Measurements from ENCODE around the gene COIL. TPM values are rescaled to one million over a fixed set of nuclear protein-coding genes. Genes with fewer than 3 reads are reported as not detected.
A peak's percentile ranks its signal among the peaks of the same experiment; 100 is the strongest.

The COIL gene
- total and polyA plus RNA-seq, 9 of the 15 experiments (the other 6 are each of a cell fraction or from before 2014, with no cell fraction given) = 23.9 to 41.3 (median 28.7) TPM

DNA sequence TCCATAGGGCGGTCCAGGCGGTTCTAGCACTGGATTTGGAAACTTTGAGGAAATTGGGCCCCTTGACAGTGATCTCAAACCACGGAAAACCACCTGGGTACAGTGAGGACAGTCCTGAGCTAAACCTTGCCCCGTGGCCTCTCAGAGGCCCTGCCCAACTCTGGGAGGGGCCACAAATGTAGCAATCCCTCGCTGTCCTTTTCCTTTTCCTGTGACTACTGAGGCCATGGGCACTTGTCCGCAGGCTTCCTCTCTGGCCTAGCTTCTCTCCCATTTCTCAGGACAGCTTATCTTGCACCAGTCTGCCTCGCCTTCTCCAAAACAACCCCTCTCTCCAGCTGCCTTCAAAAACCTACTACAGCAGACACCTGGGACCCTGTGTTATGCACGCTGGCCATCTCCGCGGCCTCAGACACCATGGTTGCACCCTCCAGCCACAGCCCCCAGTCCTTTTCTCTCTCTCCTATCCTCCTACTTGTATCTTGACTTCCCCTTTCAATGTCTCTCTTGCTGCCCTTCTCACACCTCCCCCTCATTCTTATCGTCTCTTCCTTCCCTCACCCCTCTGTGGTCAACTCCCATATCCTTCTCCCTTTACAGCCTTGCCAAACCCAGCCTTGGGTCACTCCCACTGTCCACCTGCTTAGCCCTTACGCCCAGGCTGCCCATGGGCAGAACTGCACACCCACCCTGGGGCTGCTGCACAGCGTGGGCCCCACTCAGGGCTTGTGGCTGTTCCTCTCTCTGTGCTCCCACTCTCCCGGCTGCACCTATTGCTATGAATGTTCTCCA lies 24.7 kb upstream of the COIL start (continued):
- TF ChIP-seq, protein P1, sequence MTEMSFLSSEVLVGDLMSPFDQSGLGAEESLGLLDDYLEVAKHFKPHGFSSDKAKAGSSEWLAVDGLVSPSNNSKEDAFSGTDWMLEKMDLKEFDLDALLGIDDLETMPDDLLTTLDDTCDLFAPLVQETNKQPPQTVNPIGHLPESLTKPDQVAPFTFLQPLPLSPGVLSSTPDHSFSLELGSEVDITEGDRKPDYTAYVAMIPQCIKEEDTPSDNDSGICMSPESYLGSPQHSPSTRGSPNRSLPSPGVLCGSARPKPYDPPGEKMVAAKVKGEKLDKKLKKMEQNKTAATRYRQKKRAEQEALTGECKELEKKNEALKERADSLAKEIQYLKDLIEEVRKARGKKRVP (CRISPR knock-in tag; IDR thresholded peaks at IDR 0.05) = no peak
- TF ChIP-seq NR4A1 (CRISPR knock-in tag; IDR thresholded peaks at IDR 0.05) (no peak), NR4A1 (tag; IDR thresholded peaks at IDR 0.05) (peak; percentile 84), SAP30 (IDR thresholded peaks at IDR 0.05; ENCODE audit: borderline replicate concordance, insufficient read depth, low read depth, low read length, poor library complexity, severe bottlenecking) (no peak), RNF2 (IDR thresholded peaks at IDR 0.05) (peak; percentile 95), SMARCA5 (IDR thresholded peaks at IDR 0.05) (peak; percentile 77; the same call in 1 of the 2 replicates), ZFP1 (CRISPR knock-in tag; IDR thresholded peaks at IDR 0.05) (no peak), POLR2AphosphoS5 (IDR thresholded peaks at IDR 0.05; ENCODE audit: control insufficient read depth, insufficient read depth, low read depth, low read length) (peak; percentile 42; the same call in 1 of the 2 replicates), MEIS2 (IDR thresholded peaks at IDR 0.05; ENCODE audit: partially characterized antibody) (no peak), CBFB (CRISPR knock-in tag; IDR thresholded peaks at IDR 0.05) (peak; percentile 93), BRD9 (IDR thresholded peaks at IDR 0.05; ENCODE audit: low read depth, partially characterized antibody) (peak; percentile 66), FOXA3 (CRISPR knock-in tag; conservative IDR thresholded peaks at IDR 0.05 in 1 of 2, IDR thresholded peaks at IDR 0.05 in 1 of 2) (no peak)
- TF ChIP-seq, protein P2, sequence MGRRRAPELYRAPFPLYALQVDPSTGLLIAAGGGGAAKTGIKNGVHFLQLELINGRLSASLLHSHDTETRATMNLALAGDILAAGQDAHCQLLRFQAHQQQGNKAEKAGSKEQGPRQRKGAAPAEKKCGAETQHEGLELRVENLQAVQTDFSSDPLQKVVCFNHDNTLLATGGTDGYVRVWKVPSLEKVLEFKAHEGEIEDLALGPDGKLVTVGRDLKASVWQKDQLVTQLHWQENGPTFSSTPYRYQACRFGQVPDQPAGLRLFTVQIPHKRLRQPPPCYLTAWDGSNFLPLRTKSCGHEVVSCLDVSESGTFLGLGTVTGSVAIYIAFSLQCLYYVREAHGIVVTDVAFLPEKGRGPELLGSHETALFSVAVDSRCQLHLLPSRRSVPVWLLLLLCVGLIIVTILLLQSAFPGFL (CRISPR knock-in tag; IDR thresholded peaks at IDR 0.05) = no peak
- TF ChIP-seq, protein P3, sequence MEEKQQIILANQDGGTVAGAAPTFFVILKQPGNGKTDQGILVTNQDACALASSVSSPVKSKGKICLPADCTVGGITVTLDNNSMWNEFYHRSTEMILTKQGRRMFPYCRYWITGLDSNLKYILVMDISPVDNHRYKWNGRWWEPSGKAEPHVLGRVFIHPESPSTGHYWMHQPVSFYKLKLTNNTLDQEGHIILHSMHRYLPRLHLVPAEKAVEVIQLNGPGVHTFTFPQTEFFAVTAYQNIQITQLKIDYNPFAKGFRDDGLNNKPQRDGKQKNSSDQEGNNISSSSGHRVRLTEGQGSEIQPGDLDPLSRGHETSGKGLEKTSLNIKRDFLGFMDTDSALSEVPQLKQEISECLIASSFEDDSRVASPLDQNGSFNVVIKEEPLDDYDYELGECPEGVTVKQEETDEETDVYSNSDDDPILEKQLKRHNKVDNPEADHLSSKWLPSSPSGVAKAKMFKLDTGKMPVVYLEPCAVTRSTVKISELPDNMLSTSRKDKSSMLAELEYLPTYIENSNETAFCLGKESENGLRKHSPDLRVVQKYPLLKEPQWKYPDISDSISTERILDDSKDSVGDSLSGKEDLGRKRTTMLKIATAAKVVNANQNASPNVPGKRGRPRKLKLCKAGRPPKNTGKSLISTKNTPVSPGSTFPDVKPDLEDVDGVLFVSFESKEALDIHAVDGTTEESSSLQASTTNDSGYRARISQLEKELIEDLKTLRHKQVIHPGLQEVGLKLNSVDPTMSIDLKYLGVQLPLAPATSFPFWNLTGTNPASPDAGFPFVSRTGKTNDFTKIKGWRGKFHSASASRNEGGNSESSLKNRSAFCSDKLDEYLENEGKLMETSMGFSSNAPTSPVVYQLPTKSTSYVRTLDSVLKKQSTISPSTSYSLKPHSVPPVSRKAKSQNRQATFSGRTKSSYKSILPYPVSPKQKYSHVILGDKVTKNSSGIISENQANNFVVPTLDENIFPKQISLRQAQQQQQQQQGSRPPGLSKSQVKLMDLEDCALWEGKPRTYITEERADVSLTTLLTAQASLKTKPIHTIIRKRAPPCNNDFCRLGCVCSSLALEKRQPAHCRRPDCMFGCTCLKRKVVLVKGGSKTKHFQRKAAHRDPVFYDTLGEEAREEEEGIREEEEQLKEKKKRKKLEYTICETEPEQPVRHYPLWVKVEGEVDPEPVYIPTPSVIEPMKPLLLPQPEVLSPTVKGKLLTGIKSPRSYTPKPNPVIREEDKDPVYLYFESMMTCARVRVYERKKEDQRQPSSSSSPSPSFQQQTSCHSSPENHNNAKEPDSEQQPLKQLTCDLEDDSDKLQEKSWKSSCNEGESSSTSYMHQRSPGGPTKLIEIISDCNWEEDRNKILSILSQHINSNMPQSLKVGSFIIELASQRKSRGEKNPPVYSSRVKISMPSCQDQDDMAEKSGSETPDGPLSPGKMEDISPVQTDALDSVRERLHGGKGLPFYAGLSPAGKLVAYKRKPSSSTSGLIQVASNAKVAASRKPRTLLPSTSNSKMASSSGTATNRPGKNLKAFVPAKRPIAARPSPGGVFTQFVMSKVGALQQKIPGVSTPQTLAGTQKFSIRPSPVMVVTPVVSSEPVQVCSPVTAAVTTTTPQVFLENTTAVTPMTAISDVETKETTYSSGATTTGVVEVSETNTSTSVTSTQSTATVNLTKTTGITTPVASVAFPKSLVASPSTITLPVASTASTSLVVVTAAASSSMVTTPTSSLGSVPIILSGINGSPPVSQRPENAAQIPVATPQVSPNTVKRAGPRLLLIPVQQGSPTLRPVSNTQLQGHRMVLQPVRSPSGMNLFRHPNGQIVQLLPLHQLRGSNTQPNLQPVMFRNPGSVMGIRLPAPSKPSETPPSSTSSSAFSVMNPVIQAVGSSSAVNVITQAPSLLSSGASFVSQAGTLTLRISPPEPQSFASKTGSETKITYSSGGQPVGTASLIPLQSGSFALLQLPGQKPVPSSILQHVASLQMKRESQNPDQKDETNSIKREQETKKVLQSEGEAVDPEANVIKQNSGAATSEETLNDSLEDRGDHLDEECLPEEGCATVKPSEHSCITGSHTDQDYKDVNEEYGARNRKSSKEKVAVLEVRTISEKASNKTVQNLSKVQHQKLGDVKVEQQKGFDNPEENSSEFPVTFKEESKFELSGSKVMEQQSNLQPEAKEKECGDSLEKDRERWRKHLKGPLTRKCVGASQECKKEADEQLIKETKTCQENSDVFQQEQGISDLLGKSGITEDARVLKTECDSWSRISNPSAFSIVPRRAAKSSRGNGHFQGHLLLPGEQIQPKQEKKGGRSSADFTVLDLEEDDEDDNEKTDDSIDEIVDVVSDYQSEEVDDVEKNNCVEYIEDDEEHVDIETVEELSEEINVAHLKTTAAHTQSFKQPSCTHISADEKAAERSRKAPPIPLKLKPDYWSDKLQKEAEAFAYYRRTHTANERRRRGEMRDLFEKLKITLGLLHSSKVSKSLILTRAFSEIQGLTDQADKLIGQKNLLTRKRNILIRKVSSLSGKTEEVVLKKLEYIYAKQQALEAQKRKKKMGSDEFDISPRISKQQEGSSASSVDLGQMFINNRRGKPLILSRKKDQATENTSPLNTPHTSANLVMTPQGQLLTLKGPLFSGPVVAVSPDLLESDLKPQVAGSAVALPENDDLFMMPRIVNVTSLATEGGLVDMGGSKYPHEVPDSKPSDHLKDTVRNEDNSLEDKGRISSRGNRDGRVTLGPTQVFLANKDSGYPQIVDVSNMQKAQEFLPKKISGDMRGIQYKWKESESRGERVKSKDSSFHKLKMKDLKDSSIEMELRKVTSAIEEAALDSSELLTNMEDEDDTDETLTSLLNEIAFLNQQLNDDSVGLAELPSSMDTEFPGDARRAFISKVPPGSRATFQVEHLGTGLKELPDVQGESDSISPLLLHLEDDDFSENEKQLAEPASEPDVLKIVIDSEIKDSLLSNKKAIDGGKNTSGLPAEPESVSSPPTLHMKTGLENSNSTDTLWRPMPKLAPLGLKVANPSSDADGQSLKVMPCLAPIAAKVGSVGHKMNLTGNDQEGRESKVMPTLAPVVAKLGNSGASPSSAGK (IDR thresholded peaks at IDR 0.05) = peak; percentile 90
